COR-L47 (cell line): ENCODE results near the gene TEX9.
"Not testable (repeated sequence)": the region's sequence is repeated elsewhere in the genome, so short reads cannot be mapped to it uniquely, and the experiment has no call there.

Experiments used
- DNase-seq: peaks from one replicate; lab custom pipeline; 2025; lab: John Stamatoyannopoulos, UW

Gene TEX9

GRCh38 chr15:56366211-56366610 is 985 bp downstream of the TEX9 start:
- no peak for DNase-seq

- no peak for DNase-seq
Observed at GRCh38 chr15:56367156-56367555, 1.9 kb downstream of the TEX9 start.

DNA sequence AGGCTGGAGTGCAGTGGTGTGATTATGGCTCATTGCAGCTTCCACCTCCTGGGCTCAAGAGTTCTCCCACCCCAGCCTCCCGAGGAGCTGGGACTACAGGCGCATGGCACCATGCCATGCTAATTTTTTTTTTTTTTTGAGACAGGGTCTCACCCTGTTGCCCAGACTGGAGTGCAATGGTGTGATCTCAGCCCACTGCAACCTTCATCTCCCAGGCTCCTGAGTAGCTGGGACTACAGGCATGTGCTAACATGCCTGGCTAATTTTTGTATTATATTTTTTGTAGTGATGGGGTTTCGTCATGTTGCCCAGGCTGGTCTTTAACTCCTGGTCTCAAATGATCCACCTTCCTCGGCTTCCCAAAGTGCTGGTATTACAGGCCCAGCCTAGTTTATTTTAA is 4.0 kb downstream of the TEX9 start:
- peak; percentile 49 for DNase-seq

GRCh38 chr15:56371495-56372147 is 6.4 kb downstream of the TEX9 start:
- DNase-seq, result no peak

DNA sequence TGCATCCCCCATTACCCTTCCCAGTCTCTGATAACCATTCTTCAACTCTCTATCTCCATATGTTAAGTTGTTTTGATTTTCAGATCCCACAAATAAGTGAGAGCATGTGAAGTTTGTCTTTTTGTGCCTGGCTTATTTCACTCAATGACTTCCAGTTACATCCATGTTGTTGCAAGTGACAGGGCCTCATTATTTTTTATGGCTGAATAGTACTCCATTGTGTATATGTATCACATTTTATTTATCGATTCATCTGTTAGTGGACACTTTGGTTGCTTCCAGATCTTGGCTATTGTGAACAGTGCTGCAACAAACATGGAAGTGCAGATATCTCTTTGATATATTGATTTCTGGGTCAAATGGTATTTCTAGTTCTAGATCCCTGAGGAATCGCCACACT is 9.5 kb downstream of the TEX9 start:
- DNase-seq, result not testable (repeated sequence)

DNA sequence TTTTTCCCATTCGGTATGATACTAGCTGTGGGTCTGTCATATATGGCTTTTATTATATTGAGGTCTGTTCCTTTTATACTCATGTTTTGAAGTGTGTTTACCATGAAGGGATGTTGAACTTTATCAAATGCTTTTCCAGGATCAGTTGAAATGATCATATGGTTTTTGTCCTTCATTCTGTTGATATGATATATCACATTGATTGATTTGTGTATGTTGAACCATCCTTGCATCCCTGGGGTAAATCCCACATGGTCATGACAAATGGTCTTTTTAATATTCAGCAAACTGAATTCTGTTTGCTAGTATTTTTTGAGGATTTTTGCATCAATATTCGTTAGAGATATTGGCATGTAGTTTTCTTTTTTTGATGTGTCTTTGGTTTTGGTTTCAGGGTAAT is 12.6 kb downstream of the TEX9 start:
- not testable (repeated sequence) for DNase-seq

- DNase-seq, result no peak
Observed at GRCh38 chr15:56383010-56383409, 17.8 kb downstream of the TEX9 start.

- DNase-seq, result no peak
Observed at GRCh38 chr15:56385908-56386307, 20.7 kb downstream of the TEX9 start.

DNA sequence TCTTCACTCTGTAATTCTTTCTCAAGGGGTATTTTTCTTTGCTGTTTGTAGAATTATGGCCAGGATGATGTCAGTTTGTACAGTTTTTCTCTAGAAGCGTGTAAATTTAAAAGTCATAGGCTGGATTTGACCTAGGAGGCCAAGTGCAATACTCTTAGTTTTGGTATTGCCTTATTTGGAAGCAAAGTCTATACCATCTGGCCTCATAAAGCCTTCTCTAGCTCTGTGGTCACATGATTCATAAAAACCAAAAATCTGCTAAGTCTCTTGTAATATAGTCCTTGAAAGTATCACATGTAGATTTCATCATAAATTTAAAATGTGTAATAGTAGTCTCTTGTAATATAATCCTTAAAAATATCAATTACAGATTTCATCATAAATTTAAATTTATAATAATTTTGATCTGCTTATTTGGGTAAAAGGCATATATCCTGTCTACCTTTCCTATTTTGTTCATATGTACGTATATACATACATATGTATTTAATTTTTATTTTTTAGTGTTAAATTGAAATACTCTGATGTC is 25.6 kb downstream of the TEX9 start:
- no peak for DNase-seq

- DNase-seq, result no peak
Observed at GRCh38 chr15:56393277-56393676, 28.1 kb downstream of the TEX9 start.

DNA sequence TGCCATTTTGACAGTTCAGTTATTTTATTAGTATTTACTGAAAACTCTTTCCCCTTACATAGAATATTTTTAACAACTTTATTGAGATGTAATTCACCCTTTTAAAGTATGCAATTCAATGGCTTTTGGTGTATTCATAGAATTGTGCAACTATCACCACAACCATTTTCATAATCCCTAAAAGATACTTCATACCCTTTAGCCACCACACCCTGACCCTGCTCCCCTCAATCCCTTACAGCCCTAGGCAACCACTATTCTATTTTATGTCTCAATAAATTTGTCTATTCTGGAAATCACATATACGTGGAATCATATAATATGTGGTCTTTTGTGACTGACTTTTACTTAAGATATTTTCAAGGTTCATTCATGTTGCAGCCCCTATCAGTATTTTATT is 29.7 kb downstream of the TEX9 start:
- DNase-seq, result no peak

GRCh38 chr15:56397325-56397724 is 32.1 kb downstream of the TEX9 start:
- not testable (repeated sequence) for DNase-seq

GRCh38 chr15:56399209-56399608 is 34.0 kb downstream of the TEX9 start:
- not testable (repeated sequence) for DNase-seq

GRCh38 chr15:56410721-56411120 is 45.5 kb downstream of the TEX9 start:
- no peak for DNase-seq

- DNase-seq, result no peak
Observed at GRCh38 chr15:56411122-56411749, 46.0 kb downstream of the TEX9 start.

DNA sequence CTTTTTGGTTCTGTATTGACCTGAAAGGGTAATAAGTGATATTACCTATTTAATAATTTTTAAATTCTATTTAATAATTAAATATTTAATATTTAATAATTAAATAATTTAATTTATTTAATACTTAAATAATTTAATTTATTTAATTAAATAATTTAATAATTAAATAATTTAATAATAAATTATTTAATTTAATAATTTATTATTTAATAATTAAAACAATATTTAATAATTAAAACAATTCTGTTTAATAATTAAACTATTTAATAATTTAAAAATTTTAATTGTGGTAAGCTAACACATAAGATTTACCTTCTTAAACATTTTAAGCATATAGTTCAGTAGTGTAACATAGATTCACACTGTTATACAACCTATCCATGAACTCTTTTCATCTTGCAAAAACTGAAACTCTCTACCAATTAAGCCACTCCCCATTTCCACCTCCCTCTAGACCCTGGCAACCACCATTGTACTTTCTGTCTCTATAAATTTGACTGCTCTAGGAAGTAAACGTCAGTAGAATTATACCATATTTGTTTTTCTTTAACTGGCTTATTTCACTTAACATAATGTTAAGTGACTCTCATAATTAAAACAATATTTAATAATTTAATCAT is 48.0 kb downstream of the TEX9 start:
- DNase-seq, result not testable (repeated sequence)

- DNase-seq, result no peak
Observed at GRCh38 chr15:56425276-56425675, 60.0 kb downstream of the TEX9 start.

GRCh38 chr15:56425976-56426375 is 60.8 kb downstream of the TEX9 start:
- no peak for DNase-seq

- peak; percentile 35 for DNase-seq
Observed at GRCh38 chr15:56428821-56429458, 63.7 kb downstream of the TEX9 start.

DNA sequence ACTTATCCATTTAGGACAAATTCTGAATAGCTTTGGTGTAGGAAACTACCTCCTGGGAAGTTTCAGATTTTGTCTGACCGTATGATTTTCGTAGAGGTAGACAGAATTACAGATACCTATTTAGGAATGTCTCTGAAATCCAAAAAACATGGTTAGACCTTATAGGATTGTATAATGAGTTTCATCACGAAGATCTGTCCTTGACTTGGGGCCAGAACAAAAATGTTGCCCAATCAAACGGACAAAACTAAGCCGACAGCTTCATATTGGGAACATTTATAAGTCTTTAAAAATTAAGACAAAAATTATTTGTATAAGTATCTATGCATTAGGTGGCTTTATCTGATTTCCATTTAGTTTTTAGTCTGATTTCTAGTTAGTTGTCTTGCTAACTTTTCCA is 67.1 kb downstream of the TEX9 start:
- DNase-seq, result no peak

DNA sequence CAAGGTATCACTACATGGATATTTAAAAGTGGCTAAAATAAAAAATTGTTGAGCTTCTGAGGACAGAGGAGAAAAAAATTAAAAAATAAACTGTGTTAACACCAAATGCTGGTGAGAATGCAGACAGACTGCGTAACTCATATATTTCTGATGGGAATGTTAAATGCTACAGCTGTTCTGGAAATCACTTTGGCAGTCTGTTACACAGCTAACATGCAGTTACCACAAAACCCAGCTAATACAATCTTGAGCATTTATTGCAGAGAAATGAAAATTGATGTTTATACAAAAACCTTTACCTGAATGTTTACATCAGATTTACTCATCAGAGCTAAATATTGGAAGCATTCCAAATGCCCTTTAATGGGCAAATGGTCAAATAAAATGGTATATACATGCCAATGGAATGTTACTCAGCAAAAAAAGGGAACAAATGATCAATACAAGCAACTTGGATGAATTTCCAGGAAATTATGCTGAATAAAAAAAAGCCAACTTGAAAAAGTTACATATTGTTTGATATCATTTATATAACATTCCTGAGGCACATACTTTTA is 75.1 kb downstream of the TEX9 start:
- no peak for DNase-seq

DNA sequence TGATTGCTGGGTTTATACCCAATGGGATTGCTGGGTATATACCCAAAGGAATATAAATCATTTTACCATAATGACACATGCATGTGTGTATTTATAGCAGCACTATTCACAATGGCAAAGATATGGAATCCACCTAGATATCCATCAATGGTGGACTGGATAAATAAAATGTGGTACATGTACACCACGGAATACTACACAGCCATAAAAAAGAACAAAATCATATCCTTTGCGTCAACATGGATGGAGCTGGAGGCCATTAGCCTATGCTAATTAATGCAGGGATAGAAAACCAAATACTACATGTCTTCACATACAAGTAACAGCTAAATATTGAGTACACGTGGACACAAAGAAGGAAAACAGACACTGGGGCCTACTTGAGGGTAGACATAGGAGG is 77.1 kb downstream of the TEX9 start:
- no peak for DNase-seq
